Dendritic cell treated with granulocyte-macrophage colony-stimulating factor and Interleukin-4, amounts not matched to agents 40 ng/mL and 50 ng/mL, for 4 days (primary cell): ENCODE results near the gene ACO1.

Experiments used
- H3K27ac Mint-ChIP-seq: one replicate; pipeline ENCODE4 v1.8.0; 2022; ENCODE audit warnings: mild to moderate bottlenecking, mixed read lengths
- H3K27me3 Mint-ChIP-seq: one replicate; pipeline ENCODE4 v1.8.0; 2022; ENCODE audit warnings: mild to moderate bottlenecking, mixed read lengths
- H3K36me3 Mint-ChIP-seq: one replicate; pipeline ENCODE4 v1.8.0; 2022; ENCODE audit warnings: low read depth, mixed read lengths
- H3K4me1 Mint-ChIP-seq: one replicate; pipeline ENCODE4 v1.8.0; 2022; ENCODE audit warnings: low read depth, mixed read lengths
- H3K4me3 Mint-ChIP-seq: one replicate; pipeline ENCODE4 v1.8.0; 2022; ENCODE audit warnings: mild to moderate bottlenecking, moderate library complexity, mixed read lengths
- H3K9me3 Mint-ChIP-seq: one replicate; pipeline ENCODE4 v1.8.0; 2022; ENCODE audit warnings: mixed read lengths
- intact Hi-C: fragments of 100-400 bp; cut with micrococcal nuclease; formaldehyde crosslinking; loops from one replicate; pipeline ENCODE4 v1.15.0; 2022

ACO1 gene

GRCh38 chr9:32414856-32415255 lies 30.4 kb downstream of the ACO1 start:
- peaks cover 43% of the 10 kb centered on the region for H3K36me3 Mint-ChIP-seq

DNA sequence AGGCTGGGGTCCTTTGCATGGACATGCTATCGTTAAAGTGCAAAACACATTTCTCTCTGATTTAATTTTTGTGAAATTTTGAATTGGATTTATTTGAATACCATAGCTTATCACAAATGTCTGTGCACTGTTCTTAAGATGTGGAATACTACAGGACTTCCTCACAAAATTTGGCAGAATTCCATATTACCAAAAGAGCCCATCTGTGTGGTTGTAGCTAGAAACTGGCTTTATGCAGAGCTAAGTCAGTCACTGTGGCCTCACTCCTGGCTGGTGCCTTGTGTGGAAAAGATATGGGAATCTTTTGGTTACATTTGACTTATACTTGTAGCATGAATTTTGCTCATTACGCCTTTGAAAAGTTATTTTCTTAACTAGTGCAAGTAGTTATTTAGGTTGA lies 35.5 kb downstream of the ACO1 start:
- H3K27ac Mint-ChIP-seq: no peak overlapping the region
- intact Hi-C loops: no loop called here
- peaks cover 61% of the 10 kb centered on the region for H3K36me3 Mint-ChIP-seq
- no peak overlapping the region for H3K4me3 Mint-ChIP-seq
- no peaks in the 10 kb centered on the region for H3K27me3 Mint-ChIP-seq
- no peaks in the 10 kb centered on the region for H3K4me1 Mint-ChIP-seq
- H3K9me3 Mint-ChIP-seq: no peaks in the 10 kb centered on the region

More at GRCh38 chr9:32414856-32415255, 30.4 kb downstream of the ACO1 start:
- Mint-ChIP-seq H3K4me3 (no peak overlapping the region), H3K27me3 (no peaks in the 10 kb centered on the region), H3K4me1 (no peaks in the 10 kb centered on the region), H3K27ac (no peak overlapping the region), H3K9me3 (no peaks in the 10 kb centered on the region)
- intact Hi-C loops: no loop called here

GRCh38 chr9:32422237-32422806 lies 37.9 kb downstream of the ACO1 start:
- H3K27ac Mint-ChIP-seq: no peak overlapping the region
- H3K4me3 Mint-ChIP-seq: no peak overlapping the region
- H3K4me1 Mint-ChIP-seq: no peaks in the 10 kb centered on the region
- H3K9me3 Mint-ChIP-seq: no peaks in the 10 kb centered on the region
- intact Hi-C loops: no loop called here
- H3K27me3 Mint-ChIP-seq: no peaks in the 10 kb centered on the region
- peaks cover 72% of the 10 kb centered on the region for H3K36me3 Mint-ChIP-seq

- Mint-ChIP-seq H3K4me3 (no peak overlapping the region), H3K36me3 (peaks cover 70% of the 10 kb centered on the region), H3K9me3 (no peaks in the 10 kb centered on the region), H3K27ac (no peak overlapping the region), H3K27me3 (no peaks in the 10 kb centered on the region), H3K4me1 (no peaks in the 10 kb centered on the region)
- intact Hi-C loops: no loop called here
These were observed 38.9 kb downstream of the ACO1 start for GRCh38 chr9:32423371-32423770.

GRCh38 chr9:32424616-32425015 lies 40.2 kb downstream of the ACO1 start:
- H3K27ac Mint-ChIP-seq: no peak overlapping the region
- no peaks in the 10 kb centered on the region for H3K9me3 Mint-ChIP-seq
- H3K4me1 Mint-ChIP-seq: no peaks in the 10 kb centered on the region
- H3K4me3 Mint-ChIP-seq: no peak overlapping the region
- H3K27me3 Mint-ChIP-seq: no peaks in the 10 kb centered on the region
- H3K36me3 Mint-ChIP-seq: peaks cover 70% of the 10 kb centered on the region
- intact Hi-C loops: no loop called here

- Mint-ChIP-seq H3K4me3 (no peak overlapping the region), H3K4me1 (no peaks in the 10 kb centered on the region), H3K9me3 (no peaks in the 10 kb centered on the region), H3K36me3 (peaks cover 73% of the 10 kb centered on the region), H3K27me3 (no peaks in the 10 kb centered on the region), H3K27ac (no peak overlapping the region)
- intact Hi-C loops: no loop called here
These were observed 42.0 kb downstream of the ACO1 start for GRCh38 chr9:32426278-32426939.

DNA sequence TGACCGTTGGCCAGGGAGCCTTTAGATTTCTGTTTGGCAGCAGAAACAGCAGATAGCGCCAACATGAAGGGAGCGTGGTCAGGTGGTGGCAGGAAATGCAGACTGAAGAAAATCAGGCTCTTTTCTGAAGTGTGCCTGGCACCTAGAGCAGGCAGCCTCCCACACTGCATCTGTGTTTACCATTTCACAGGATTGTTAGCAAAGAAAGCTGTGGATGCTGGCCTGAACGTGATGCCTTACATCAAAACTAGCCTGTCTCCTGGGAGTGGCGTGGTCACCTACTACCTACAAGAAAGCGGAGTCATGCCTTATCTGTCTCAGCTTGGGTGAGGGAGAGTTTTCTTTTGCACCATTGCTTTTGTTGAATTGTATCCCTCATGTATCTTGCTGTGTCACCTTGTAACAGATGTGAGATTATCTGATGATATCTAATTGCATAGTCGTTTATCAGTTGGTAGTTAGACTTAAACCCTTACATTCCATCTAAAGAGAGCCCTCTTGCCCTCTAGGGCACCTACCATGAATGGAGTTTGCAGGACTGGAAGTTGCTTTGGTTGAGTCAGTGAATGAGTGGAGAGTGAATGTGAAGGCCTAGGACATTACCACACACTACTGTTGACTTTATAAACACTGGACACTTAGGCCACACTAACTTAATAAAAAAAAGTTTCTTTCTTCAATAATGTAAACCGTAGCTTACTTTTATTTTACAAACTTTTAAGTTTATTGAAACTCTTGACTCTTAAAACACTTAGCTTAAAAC lies 42.8 kb downstream of the ACO1 start:
- no peaks in the 10 kb centered on the region for H3K27me3 Mint-ChIP-seq
- peaks cover 73% of the 10 kb centered on the region for H3K36me3 Mint-ChIP-seq
- H3K4me1 Mint-ChIP-seq: no peaks in the 10 kb centered on the region
- H3K9me3 Mint-ChIP-seq: no peaks in the 10 kb centered on the region
- H3K4me3 Mint-ChIP-seq: no peak overlapping the region
- intact Hi-C loops: no loop called here
- H3K27ac Mint-ChIP-seq: no peak overlapping the region

- Mint-ChIP-seq H3K27me3 (no peaks in the 10 kb centered on the region), H3K9me3 (no peaks in the 10 kb centered on the region), H3K27ac (no peak overlapping the region), H3K4me1 (peaks cover 4% of the 10 kb centered on the region), H3K4me3 (no peak overlapping the region), H3K36me3 (peaks cover 77% of the 10 kb centered on the region)
- intact Hi-C loops: no loop called here
These were observed 46.3 kb downstream of the ACO1 start for GRCh38 chr9:32430720-32431119.

DNA sequence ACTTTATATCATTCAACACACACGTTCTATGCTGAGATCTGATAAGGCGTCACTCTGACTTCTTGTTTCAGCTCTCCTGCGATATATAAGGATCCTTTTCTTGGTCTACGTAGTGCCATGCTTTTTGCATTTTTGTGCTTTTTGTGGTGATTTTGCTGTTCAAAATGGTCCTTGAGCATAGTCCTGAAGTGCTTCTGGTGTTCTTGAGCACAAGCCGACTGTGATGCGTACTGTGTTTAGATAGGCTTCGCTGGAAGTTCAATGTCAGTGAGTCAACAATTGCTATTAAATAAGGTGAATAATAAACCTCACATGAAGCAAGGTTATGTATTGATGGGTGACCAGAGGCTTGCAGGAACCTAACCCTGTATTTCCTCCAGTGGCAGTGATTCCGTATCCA lies 46.8 kb downstream of the ACO1 start:
- peaks cover 77% of the 10 kb centered on the region for H3K36me3 Mint-ChIP-seq
- H3K4me3 Mint-ChIP-seq: no peak overlapping the region
- peaks cover 5% of the 10 kb centered on the region for H3K4me1 Mint-ChIP-seq
- intact Hi-C loops: no loop called here
- H3K27ac Mint-ChIP-seq: no peak overlapping the region
- no peaks in the 10 kb centered on the region for H3K27me3 Mint-ChIP-seq
- H3K9me3 Mint-ChIP-seq: no peaks in the 10 kb centered on the region

DNA sequence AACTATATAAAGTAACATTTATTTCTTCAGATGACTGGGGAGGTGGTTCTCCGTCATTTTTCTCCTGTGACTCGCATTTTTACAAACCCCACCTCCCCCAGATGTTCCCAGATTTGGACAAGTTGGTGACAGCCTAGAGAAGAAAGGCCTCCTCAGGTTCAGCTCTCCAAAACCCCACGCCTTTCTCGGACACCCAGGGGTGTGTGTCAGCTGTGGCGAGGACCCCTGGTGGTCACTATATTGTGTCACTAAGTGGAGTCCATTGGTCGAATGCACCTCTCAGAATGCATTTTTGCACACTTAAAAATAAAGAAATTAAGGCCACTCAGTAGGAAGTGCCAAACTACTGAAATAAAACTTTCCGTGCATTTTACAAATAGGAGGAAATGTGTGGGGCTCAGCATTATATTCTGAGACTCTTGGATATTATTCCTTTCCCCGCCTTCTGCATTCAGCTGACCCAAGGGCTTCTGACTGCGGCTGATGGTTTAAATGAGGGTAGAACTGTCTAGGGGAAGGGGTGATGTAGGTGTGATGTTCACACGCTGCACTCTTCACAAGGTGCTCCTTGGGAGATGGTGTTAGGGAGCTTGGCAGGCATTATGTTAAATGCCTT lies 47.6 kb downstream of the ACO1 start:
- Mint-ChIP-seq H3K27ac (no peak overlapping the region), H3K36me3 (peaks cover 80% of the 10 kb centered on the region)

GRCh38 chr9:32434892-32435291 lies 50.4 kb downstream of the ACO1 start:
- H3K27me3 Mint-ChIP-seq: no peaks in the 10 kb centered on the region
- peaks cover 95% of the 10 kb centered on the region for H3K36me3 Mint-ChIP-seq
- intact Hi-C loops: no loop called here
- no peaks in the 10 kb centered on the region for H3K9me3 Mint-ChIP-seq
- H3K27ac Mint-ChIP-seq: no peak overlapping the region
- no peak overlapping the region for H3K4me3 Mint-ChIP-seq
- peaks cover 5% of the 10 kb centered on the region for H3K4me1 Mint-ChIP-seq

More for the DNA sequence above, 47.6 kb downstream of the ACO1 start:
- Mint-ChIP-seq H3K27me3 (no peaks in the 10 kb centered on the region), H3K9me3 (no peaks in the 10 kb centered on the region), H3K4me3 (no peak overlapping the region), H3K4me1 (peaks cover 5% of the 10 kb centered on the region)
- intact Hi-C loops: loop anchor here (2.0 kb wide), 1 partner anchor 53 kb away; no protein-coding TSS in a partner anchor

- intact Hi-C loops: no loop called here
- no peaks in the 10 kb centered on the region for H3K27me3 Mint-ChIP-seq
- H3K36me3 Mint-ChIP-seq: peaks cover 80% of the 10 kb centered on the region
- no peak overlapping the region for H3K4me3 Mint-ChIP-seq
- no peaks in the 10 kb centered on the region for H3K9me3 Mint-ChIP-seq
- H3K4me1 Mint-ChIP-seq: no peaks in the 10 kb centered on the region
- H3K27ac Mint-ChIP-seq: no peak overlapping the region
These were observed 57.2 kb downstream of the ACO1 start for GRCh38 chr9:32441678-32442077.

DNA sequence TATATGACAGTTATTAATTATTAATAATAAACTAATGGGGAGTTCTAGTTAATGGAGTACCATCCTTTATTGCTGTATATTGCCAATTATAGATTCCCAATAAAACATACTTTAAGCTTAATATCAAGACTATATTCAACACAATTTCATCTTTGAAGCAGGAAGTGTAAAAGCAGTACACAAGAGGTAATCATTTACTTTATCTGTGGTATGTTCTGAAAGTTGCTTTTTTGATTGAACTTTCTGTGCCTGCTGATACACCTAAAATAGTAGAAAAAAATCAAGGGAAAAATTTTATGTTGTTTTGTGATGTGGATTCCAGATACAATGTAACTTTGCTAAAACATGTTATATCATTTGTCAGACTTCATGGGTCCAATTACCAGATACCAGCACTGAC lies 58.0 kb downstream of the ACO1 start:
- no peak overlapping the region for H3K27ac Mint-ChIP-seq
- intact Hi-C loops: no loop called here
- H3K27me3 Mint-ChIP-seq: no peaks in the 10 kb centered on the region
- H3K9me3 Mint-ChIP-seq: no peaks in the 10 kb centered on the region
- H3K4me1 Mint-ChIP-seq: no peaks in the 10 kb centered on the region
- H3K36me3 Mint-ChIP-seq: peaks cover 79% of the 10 kb centered on the region
- H3K4me3 Mint-ChIP-seq: no peak overlapping the region

DNA sequence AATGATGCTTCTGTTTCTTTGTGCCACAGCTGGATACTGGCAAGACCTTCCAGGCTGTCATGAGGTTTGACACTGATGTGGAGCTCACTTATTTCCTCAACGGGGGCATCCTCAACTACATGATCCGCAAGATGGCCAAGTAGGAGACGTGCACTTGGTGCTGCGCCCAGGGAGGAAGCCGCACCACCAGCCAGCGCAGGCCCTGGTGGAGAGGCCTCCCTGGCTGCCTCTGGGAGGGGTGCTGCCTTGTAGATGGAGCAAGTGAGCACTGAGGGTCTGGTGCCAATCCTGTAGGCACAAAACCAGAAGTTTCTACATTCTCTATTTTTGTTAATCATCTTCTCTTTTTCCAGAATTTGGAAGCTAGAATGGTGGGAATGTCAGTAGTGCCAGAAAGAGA lies 65.5 kb downstream of the ACO1 start:
- Mint-ChIP-seq H3K4me3 (no peak overlapping the region), H3K36me3 (peaks cover 83% of the 10 kb centered on the region), H3K27ac (no peak overlapping the region), H3K27me3 (no peaks in the 10 kb centered on the region), H3K4me1 (no peaks in the 10 kb centered on the region), H3K9me3 (no peaks in the 10 kb centered on the region)
- intact Hi-C loops: no loop called here
